NCI-H460 (cell line): ENCODE measurements around the gene P3R3URF. TPM values are rescaled to one million over a fixed set of nuclear protein-coding genes. Genes with fewer than 3 reads are reported as not detected.

ENCODE experiments used
- DNase-seq: peaks from one replicate; pipeline ENCODE4 v3.0.0-alpha.2; 2016; ENCODE audit warnings: low read depth; ENCODE audit errors: extremely low read depth
- total RNA-seq: library from RNA; depleted of rRNA; stranded (reverse); fragments of >200 nt; shearing (Covaris generic); gene quantifications from 2 replicates; pipeline ENCODE4 v1.2.3, GENCODE V29; 2014

The P3R3URF gene
- total RNA-seq, 1 experiment from 2014 or later, result not detected

DNA sequence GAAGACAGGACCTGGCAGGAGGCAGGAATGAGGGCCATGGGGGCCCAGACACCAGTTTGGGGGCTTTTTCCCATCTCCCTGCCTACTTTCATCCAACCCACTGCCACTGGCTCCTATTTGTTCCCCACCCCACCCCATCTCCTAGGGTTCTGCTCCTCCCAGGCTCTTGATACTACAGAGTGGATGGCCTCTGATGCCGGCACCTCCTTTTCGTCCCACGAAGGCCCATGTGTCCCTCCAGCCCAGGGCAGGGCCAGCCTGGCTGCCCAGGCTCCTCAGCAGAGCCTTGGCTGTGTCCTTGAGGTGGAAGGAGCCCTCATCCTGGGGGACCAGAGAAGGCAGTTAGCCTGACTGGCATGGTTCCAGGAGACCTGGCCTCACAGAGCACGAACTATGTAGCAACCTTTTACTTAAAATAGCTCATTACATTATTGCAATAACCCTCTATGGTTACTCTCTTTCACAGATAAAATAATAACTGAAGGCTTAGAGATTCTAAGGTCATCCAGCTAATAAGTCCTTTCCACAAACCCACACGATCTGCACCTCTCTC lies 18.4 kb upstream of the P3R3URF start:
- DNase-seq, result no peak

DNA sequence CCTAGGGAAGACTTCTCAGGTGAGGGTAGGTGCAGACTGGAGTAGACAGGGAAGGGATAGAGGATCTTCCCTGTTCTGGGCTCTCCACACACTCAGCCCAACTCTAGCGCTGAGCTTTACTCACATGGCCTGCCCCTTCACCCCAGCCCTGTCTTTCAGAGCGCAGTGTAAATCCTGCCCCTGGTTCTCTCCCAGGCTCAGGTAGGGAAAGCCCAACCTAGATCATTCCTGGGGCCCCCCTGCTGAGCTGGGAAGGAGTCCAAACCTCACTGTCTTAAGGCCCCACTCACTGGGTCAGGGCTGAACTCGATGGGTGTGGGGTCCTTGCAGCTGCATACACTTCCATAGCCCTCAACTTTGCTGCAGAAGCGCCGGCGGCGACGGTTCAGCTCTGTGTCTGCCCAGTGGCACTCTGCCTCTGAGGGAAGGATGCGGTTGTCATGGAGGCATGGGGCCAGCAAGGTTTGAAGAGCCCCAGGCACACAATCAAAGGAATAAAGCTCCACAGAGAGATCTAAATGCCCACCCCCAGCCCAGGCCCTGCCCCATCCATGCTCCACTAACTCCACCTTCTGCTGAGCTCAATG lies 17.8 kb upstream of the P3R3URF start:
- DNase-seq, result no peak

DNA sequence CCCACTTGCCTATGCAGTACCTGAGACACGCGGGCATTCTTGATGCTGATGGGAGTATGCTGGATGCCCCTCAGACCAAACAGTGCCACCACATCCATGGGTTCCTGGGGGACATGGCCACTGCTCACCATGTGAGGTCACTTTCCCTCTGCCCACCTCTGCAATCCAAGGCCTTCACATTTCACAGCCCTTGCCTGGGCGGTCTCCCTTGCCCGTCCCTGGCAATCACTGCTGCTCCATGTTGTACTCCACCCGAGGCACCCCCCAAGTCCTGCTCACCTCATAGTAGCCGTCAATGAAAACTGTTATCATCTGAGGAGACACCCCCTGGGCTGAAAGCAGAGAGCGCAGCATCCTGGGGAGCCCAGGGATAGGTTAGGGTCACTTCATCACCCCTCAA lies 17.0 kb upstream of the P3R3URF start:
- DNase-seq, result no peak

DNA sequence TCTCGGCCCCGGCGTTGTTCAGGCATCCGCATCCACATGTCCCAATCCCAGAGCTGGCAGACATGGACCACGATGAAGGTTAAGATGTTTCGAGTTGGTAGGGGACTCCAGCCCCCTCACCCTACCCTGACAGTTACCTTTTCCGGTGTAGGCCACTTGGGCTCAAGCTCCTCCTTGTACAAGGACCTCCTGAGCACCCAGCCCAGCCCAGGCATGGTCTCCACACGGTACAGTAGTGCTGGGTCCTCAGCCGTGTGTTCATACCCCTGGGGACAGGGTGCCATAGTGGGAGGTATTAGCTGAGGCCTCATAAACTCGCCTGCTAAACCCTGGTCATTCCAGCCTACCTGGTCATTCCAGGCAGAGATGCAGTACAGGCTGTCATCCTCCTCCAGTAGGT lies 15.9 kb upstream of the P3R3URF start:
- no peak for DNase-seq

DNA sequence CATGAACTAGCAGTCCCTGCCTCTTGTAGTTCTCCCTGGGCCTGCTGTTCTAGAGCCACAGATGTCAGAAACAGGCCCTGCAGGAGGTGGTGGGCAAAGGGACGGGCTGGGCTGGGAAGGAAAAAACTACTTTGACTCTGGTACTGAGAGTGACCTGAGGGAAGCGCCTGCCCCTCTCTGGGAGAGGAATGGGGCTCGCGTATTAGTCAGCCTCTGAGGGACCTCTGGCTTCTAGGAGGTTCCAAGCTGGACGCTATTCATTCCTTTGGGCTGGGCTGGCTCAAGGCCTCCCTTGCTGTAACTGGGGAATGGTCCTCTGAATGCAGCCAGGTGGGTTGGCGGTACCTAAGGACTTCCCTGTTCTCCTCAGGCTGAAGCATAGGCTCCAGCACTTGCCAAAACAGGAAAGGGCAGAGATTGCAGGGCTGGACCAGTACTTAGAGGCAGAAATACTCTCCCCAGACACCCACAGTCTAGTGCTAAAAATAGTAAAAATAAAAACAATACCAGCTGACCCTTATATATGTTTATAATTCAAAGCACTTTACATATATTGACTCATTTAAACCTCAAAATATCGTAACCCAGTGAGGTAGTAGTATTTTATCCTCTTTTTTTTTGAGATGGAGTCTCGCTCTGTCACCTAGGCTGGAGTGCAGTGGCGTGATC lies 14.9 kb upstream of the P3R3URF start:
- no peak for DNase-seq

DNA sequence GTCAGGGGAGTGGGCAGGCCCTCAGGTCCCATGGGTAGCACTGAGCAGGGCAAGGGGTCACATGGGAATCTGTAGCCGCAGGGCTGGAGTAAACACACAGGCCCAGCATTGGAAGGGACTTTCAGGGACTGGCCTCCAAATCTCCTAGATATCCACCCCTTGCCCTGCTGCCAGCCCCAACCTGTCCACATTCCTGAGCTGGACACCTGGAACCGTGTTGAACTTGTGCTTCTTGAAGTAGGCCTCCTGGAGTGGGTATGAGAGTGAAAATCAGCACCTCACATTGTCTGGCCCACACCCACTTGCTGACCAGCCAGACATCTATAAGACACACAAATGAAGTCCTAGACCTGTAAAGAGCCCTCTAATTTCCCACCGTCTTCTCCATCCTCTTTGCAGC lies 14.3 kb upstream of the P3R3URF start:
- DNase-seq, result no peak

DNA sequence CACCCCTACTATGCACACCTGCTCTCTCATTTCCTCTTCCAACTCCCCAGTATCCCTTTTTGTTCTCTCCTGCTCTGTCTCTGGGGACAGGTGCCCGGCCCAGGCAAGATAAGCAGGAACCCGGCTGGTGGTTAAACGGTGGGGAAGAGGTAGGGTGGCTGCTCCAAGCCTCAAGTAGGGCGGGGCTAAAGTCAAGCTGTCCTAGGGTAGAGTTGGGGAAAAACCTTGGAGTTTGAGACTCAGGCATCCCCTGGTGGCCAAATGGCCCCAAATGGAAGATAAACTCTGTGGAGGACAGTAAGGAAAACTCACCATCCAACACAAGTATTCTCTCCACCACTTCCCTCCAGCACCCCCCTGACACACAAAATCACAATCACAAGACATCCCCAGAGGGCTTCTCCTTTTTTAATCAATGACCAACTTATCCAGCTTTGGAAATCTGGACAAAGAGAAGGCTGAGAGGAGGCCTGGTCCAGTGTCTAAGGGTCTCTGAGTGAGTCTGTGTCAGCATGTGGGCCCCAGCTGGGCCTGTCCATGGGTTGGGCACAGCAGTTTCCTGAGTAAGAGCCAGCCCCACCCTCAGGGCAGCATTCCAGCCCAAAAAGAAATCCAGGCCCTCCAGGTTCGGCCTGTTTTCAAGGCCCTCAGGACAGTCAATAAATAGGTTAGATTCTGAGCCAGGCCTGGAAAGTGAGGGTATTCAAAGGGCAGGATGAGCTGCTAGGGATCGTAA lies 12.2 kb upstream of the P3R3URF start:
- DNase-seq, result no peak

DNA sequence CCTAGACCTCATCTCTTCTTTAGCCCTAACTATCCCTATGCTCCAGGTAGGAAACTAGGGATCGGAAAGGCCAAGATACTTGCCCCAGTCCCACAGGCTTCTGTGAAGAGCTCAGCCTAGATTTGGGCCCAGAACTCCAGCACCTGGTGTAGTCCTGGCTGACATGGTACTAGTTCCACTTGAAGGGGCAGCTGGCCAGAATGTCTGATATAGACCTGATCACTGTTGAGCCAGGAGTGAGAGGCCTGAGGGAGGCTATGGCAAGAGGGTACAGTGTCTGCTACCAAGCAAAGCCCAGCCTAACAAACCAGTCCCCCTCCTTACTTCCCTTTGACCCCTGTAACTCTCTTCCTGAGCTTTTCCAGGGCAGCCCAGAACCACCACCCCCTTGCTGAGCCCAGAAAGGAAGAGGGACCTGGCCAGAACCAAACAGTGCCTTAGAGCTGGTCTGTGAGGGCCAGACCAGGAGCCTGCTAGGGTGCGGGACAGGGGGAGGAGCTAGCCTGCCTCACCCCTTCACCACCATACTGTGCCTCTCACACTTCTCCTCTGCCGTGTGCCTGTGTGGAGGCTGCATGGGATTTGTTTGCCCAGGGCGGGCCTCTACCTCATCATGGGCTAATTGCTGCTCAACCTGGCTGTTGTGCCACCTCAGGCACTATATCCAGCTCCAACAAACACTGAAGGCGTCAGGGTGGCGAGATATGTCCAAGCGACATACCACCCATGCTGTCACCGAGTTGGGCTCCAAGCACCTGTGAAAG lies 11.0 kb upstream of the P3R3URF start:
- no peak for DNase-seq

DNA sequence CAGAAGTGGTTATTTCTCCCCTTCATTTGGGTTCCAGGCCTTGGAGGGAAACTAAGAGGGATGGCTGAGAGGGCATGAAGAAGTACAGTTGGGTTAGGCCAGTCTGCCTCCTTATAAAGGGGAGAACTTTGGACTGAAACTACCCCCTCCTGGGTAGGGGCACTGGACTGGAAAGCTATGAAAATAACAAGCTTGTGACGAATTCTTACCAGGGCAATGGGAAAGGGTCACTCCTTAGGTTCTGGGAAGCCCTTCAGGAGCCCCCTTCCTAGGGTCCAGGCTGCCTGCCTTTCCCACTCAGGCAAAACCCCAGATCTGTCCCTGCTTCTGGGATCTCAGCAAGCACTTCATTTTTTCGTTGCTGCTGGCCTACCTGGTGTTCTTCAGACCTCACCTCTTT lies 9.8 kb upstream of the P3R3URF start:
- no peak for DNase-seq

DNA sequence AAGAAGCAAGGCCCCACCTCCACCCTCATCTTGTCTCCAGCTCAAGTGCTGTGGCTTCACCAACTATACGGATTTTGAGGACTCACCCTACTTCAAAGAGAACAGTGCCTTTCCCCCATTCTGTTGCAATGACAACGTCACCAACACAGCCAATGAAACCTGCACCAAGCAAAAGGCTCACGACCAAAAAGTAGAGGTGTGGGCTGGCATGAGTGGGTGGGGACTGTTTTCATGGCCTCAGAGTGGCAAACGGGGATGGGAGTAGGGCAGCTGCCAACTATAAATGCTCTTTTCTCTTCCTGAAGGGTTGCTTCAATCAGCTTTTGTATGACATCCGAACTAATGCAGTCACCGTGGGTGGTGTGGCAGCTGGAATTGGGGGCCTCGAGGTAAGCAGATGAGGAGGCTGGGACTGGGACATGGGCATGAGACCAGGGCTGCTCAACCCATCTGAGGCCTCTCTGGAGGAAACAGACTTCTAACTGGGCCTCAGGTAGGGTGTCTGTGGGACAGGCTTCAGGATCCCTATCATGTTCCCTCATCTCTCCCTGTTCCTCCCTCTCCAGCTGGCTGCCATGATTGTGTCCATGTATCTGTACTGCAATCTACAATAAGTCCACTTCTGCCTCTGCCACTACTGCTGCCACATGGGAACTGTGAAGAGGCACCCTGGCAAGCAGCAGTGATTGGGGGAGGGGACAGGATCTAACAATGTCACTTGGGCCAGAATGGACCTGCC lies 8.8 kb upstream of the P3R3URF start:
- no peak for DNase-seq

DNA sequence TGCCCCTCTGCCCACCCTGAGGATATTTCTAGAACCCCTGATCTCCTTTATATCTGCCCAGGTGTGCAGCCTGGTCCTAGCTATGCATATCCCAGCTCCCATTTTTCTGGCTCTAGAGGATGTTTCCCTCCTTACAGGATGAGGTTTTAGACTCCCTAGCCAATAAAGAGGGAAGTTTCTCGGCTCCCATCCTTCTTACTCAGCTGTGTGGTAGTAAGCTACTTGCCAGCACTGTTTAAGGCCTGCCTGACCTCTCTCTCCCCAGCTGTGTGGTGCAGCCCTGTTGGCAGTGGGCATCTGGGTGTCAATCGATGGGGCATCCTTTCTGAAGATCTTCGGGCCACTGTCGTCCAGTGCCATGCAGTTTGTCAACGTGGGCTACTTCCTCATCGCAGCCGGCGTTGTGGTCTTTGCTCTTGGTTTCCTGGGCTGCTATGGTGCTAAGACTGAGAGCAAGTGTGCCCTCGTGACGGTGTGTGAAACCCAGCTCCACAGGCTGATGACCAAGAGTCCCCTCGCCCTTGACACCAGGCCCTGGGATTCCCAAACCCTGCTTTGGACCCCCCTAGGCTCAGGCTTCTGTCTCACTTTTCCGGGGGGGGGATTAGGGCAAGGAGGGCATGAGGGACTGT lies 7.8 kb upstream of the P3R3URF start:
- DNase-seq, result no peak

DNA sequence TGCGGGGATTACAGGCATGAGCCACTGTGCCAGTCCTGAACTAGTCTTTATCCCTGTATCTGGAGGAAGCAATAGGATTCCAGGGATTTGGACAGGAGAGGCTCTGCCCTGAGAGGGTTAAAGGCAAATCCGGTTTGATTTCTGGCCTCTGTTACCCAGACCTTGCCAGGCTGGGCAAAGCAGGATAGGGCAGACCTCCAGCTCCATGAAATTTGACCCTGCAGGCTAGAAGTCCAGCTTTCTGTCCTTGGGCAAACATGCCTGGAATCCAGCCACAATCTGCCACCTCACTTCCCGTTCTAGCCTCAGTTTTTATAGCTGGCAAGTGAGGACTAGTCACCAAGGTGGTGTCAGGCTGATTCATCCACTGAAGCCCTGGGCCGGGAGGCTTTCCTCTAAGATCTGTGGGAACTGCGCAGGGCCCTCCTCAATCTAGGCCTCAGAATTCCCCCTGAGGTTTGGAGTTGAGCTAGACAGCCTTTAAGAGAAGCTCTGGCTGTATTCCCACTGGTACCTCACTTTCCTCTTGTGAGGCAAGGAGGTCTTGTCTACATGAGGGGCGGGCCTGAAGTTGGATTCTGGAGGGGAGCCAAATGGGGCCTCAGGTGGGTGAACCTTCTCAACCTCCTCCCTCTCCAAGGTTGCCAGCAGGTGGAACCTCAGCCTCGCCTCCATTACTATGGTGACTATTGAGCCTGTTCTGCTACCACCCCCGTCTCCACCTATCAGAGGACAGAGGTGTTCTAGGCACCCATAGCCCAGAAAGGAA lies 7.0 kb upstream of the P3R3URF start:
- peak; percentile 79 for DNase-seq

DNA sequence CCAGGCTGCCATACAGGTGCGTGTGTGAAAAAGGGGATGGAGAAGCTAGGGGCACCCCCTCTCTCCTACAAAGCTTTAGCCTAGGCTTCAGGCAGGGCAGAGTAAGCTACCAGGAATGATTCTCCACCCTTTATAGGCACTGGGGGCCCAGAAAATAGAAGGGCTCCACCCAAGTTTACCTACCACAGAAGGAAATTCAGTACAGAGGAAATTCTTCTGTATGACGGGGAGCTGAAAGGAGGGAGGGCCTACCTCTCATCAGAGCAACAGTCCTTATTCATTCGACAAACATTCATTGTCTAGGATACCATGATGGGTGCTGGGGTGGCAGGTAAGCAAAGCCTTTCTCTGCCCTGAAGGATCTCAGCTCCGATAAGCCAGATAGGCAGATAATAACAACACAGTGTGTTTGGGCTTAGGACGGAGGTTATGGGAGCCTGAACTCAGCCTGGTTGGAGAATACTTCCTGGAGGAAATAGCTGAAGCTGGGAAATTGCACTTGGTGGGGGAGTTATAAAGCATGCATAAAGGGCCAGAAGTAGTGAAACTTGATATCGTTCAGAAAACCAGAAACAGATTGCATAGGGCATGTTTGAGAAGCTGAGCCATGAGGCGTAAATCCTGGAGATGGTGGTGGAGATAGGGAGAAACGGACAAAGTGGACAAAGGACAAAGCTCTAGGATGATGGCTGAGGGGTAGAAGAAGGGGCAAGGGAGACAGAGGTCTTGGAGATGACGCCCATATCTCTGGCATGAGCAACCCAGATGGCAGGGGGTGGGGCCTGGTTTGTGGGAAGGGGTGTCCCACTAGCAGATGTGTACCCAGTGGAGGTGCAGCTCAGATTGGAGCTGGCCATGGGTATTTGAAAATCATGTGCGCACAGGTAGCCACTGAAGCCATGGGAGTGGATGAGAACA lies 5.3 kb upstream of the P3R3URF start:
- DNase-seq, result no peak

DNA sequence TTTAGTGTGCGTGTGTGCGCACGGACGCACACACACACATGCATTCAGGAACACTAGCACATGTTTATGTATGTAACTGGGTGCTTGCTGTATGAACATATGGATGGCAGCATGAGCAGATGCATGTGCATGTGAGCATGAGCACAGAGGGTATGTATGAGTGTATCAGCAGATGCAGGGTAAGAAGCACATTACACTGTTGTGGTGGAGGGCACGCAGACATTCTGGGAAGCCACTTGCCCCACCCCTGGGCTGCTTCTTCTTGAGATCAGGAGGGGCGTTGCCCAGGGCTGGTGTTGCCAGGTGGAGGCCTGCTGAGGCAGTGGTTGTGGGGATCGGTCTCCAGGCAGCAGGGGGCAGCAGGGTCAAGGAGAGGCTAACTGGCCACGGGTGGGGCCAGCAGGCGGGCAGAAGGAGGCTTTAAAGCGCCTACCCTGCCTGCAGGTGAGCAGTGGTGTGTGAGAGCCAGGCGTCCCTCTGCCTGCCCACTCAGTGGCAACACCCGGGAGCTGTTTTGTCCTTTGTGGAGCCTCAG lies 3.9 kb upstream of the P3R3URF start:
- no peak for DNase-seq

DNA sequence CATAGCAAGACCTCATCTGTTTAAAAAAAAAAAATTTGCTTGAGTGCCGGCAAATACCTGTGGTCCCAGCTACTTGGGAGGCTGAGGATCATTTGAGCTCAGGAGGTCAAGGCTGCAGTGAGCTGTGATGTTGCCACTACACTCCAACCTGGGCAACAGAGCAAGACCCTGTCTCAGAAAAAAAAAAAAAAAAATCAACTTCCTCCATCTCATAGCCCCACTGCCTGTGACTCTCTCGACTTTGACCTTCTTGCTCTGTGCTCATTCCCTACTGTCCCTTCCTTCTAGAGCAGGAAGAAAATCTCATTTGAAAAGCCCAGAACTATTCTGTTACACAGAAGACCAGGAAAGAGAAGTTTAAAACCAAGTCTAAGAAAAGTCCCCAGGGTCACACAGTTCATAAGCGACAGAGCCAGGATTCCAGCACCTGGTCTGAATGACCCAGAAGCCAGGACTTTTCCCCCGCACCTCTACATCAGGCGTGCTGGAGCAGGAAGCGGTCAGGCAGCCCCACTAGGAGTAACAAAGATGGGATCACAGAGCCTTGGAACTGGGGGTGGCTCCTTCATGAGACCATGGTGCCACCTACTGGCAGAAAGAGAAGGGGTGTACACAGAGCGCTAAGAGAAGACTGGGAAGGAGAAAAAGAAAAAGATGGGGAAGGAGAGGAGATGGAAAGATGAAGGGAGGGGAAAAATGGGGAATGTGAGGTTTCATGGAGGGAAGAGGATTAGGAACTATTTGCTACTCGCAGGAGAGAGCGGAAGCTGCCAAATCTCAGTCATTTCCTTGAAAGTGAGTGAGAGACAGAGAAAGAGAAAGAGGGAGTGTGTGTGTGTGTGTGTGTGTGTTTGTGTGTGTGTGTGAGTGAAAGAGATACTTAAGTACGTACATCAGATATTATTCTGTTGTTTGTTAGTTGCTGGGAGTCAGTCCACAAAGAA lies 3.1 kb upstream of the P3R3URF start:
- peak; percentile 84 for DNase-seq

DNA sequence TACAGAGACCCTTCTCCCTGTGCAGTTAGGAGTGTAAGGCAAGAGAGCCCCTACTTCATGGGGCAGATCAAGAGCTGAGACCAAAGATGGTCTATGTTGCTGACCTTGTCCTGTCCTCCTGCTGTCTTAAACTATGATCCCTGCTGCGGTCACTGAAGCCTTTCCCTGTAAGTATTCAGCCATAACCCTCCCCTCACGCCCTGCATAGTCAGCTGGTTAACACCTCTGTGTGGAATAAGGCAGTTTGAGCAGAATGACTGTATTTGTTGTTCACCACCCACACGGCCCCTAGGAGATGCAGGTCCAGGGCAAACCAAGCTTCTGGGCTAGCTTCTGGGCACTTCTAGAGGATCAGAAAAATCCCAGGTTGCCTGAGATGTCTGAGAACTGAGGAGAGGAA lies 1.0 kb downstream of the P3R3URF start:
- DNase-seq, result peak; percentile 17
